Epithelial cell of esophagus (primary cell): ENCODE data around the gene MVB12B.

Experiments used
- DNase-seq: peaks from one replicate; pipeline ENCODE4 v3.0.0; 2010; ENCODE audit warnings: low read depth
- H3K4me3 ChIP-seq: 2 replicates; pipeline ENCODE4 v1.5.1; 2011; ENCODE audit warnings: mild to moderate bottlenecking, low read length, control low read depth
- TF ChIP-seq, protein P1 (sequence below): IDR thresholded peaks from 2 replicates; pipeline ENCODE4 v1.5.1; 2011; ENCODE audit warnings: low read depth, mild to moderate bottlenecking, low read length, control low read depth, inconsistent platforms; ENCODE audit not compliant: insufficient read depth; ENCODE audit errors: missing control alignments

MVB12B gene

DNA sequence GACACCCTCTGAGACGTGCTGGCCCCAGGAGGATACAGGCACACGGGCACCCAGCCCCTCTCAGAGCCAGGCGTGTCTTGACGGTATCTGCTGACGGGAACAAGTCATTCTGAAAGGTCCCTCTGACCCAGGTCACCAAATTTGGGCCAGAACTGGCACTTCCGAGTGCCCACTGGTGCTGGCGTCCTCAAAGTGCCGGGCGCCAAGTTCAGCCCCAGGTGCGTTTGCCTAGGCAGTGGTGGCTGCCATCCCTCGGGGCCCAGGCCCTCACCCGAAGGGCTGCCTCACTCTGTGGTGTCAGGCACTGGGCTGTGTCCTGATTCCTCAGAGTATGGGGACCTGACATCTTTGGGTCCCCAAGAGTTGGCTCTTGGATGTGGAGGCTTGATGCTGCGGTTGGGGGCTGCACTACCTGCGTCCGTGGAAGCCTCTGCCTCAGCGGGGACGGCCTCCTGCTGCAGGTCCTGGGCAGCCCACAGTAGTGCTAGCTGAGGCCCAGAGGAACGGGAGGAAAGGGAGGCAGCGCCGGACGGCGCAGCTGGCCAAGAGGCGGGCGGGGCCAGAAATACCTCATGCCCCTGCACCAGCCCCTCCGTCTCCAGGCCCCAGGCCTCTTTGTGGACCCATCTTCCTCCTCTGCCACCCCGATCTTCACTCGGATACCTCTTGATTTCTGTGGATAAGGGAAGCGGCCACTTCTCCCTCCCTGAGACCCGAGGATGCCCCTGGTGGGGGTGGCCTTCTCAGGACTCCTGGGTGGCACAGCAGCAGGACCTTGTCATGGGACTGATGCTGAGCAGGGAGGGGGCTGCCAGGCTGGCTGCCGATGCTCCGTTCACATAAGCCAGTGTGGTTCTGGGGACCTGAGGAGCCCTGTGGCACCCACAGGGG lies 177.7 kb downstream of the MVB12B start:
- TF ChIP-seq, protein P1, sequence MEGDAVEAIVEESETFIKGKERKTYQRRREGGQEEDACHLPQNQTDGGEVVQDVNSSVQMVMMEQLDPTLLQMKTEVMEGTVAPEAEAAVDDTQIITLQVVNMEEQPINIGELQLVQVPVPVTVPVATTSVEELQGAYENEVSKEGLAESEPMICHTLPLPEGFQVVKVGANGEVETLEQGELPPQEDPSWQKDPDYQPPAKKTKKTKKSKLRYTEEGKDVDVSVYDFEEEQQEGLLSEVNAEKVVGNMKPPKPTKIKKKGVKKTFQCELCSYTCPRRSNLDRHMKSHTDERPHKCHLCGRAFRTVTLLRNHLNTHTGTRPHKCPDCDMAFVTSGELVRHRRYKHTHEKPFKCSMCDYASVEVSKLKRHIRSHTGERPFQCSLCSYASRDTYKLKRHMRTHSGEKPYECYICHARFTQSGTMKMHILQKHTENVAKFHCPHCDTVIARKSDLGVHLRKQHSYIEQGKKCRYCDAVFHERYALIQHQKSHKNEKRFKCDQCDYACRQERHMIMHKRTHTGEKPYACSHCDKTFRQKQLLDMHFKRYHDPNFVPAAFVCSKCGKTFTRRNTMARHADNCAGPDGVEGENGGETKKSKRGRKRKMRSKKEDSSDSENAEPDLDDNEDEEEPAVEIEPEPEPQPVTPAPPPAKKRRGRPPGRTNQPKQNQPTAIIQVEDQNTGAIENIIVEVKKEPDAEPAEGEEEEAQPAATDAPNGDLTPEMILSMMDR, result no peak
- H3K4me3 ChIP-seq, result no peak overlapping the region
- DNase-seq, result no peak

DNA sequence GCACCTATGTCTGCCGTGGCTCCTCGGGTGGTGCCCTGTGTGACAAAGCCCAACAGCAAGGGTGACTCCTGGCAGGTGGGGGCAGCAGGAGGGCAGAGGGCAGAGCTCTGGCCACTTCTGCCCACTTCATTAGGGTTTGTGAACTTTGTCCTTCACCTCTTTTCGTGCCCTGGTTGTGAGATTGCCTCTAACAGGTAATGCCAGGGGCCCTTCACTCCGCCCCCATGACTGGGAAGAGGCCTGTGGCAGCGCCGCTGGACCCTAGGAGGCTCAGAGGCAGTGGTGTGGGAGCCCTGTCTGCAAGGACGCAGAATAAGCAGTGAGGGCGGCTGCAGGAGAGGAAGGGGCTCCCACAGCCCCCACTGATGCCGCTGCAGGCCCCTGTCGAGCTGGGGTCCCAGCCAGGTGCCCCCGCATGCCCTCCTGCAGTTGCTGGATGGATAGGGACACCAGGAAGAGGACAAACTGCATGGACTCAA lies 178.4 kb downstream of the MVB12B start:
- H3K4me3 ChIP-seq, result no peak overlapping the region
- DNase-seq, result no peak
- TF ChIP-seq, protein P1, result no peak

DNA sequence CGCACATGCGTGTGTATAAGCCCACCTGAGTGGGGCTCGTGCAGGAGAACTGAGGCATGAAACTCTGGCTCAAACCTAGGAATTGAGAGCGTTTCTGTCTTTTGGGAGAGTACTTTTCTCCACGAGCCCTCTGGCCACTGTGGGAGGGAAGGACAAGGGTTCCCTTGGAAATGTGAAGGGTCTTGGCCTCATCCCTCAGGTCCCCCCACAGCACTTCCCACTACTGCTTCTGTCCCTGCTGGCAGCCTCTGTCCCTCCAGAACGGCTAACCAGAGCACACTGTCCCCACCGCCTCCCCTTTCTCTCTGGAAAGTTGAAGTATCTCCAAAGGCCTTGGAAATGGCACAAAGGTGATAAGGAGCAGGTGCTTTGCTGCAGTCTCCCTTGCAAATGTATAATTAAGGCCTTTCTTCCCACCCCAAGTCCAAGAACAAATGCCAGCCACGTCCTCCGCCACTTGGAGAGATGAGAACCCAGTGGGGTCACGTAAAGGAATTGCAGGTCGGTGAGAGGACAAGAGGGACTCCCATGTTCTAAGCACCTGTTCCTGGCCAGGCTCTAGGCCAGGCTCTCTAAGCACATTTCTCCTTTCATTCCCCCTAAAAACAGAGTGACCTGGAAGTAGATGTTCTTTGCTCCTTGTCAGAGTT lies 179.2 kb downstream of the MVB12B start:
- TF ChIP-seq, protein P1, result no peak
- DNase-seq, result no peak
- H3K4me3 ChIP-seq, result no peak overlapping the region

DNA sequence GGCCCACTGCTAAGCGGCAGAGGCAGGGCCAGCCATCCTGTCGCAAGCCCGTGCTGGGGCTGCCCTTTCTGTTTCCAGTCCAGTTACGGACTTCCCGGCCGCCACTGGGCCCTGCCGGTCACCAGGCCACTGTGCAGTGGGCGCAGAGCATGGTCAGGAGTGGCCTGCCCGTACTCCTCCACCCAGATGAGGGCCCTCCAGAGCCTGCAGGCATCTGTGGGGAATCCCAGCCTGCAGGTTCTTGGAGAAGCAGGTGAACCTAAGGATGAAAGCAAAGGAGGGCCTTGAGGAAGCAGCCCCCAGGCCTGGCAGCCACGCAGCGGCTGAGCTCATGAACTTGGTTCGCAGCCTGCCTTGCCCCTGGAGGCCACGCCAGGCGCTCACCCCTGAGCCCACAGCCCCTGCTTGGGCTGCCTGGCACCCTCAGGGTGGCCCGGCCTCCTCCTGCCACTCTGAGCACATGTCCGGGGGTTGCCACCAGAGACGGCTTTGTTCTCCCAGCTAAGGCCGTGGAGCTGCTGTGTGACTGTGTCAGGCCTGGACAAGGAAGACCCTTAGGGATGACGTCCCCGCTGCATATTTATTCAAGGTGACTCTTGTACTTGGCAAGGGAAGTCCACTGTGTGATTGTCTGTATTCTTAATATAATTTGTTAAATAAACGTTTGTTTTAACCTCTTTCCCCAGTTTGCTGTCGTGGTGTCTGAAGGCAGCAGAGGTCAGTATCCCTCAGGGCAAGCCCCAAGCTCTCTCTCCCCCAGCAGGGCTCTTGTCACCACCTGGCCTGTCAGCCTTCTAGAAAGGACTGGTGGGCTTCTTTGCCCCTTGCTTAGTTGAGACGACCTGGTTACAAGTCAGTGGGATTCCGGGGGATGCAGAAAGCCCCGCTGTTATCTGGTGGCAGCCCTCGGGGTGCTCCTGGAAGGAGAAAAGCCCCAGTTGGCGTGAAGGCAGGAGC lies 180.0 kb downstream of the MVB12B start:
- DNase-seq, result no peak
- no peak overlapping the region for H3K4me3 ChIP-seq
- TF ChIP-seq, protein P1, result no peak

DNA sequence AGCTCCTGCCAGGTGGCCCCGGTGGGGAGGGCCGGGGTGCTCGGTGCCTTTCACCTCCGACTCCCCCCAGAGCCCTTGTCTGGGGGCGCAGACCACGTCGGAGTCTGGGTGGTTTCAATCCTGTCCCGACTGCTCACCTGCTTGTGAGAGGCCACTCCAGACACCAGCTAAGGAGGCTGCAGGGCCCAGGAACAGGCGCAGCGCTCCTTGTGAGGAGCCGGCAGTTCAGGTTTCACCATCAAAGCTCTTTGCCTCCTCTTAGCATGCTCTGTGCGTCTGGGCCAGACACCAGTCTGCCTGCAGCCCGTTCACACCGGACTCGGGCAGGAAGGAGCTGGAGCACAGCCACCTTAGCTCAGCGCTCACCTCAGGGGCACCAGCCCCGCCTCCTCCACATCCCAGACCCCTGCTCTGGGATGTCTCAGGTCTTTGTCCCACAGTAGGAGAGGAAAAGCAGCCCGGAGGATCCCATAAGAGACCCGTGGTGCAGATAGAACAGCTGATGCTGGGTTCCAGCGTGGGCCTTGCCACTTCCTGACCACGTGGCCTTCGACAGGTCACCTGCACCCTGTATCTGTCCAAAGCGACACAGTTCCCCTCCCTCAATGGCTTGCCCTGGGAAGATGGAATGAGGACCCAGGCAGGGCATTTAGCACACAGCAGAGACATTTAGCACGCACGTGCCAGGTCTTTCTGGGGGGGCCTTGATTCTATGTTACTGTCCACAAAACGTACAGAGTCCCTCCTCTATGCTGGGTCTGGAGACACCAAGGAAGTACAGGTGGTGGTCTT lies 180.9 kb downstream of the MVB12B start:
- no peak for DNase-seq
- TF ChIP-seq, protein P1, result no peak
- H3K4me3 ChIP-seq, result no peak overlapping the region

DNA sequence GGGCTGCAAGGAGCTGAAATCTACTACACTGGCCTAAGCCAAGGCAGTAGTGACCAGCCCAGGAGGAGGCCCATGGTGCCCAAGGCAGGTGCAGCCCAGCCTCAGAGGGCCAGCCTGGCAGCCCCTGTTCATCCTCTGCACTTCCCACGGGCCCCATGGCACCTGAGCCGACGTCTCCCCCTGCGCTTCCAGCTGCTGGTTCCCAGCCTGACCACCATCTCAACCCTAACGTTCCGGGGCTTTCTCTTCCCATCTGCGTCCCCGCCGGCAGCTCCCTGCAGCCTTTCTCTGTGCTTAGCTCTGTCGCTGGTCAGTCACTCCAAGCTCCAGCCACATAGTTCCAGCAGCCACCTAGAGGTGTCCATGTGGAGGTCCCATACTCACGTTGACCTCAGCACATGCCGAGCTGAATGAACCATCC lies 181.6 kb downstream of the MVB12B start:
- no peak overlapping the region for H3K4me3 ChIP-seq
- DNase-seq, result no peak
- TF ChIP-seq, protein P1, result no peak
